ENCODE measurements around the gene ADCY1. TPM values are rescaled to one million over a fixed set of nuclear protein-coding genes. Genes with fewer than 3 reads are reported as not detected.
"Not testable (repeated sequence)": the region's sequence is repeated elsewhere in the genome, so short reads cannot be mapped to it uniquely, and the experiment has no call there.

ADCY1 gene
- total RNA-seq, 4 donors from 2014 or later: 0.15 to 0.72 (median 0.26) TPM

- not testable (repeated sequence) for H3K9me3 ChIP-seq; DNase-seq (ENCODE audit: low spot score in 2 of 2); H3K4me1 ChIP-seq; H3K4me3 ChIP-seq; H3K27ac ChIP-seq; H3K27me3 ChIP-seq
- H3K36me3 ChIP-seq: peaks cover 28% of the 10 kb centered on the region
These were observed 174.8 kb downstream of the ADCY1 start for GRCh38 chr7:45748976-45749375.

GRCh38 chr7:45751352-45751751 lies 177.2 kb downstream of the ADCY1 start:
- DNase-seq (ENCODE audit: low spot score in 2 of 2); H3K27ac ChIP-seq; H3K4me3 ChIP-seq; H3K9me3 ChIP-seq; H3K27me3 ChIP-seq; H3K4me1 ChIP-seq: not testable (repeated sequence)
- 77% methylated on average over 2 of the region's 2 CpGs for WGBS
- H3K36me3 ChIP-seq: peaks cover 17% of the 10 kb centered on the region

GRCh38 chr7:45756333-45756732 lies 182.2 kb downstream of the ADCY1 start:
- not testable (repeated sequence) for DNase-seq (ENCODE audit: low spot score in 2 of 2); H3K27ac ChIP-seq; H3K4me3 ChIP-seq; H3K27me3 ChIP-seq; H3K9me3 ChIP-seq; H3K36me3 ChIP-seq; H3K4me1 ChIP-seq
- 96% methylated on average over 4 of the region's 4 CpGs for WGBS

GRCh38 chr7:45756757-45757156 lies 182.6 kb downstream of the ADCY1 start:
- not testable (repeated sequence) for H3K4me1 ChIP-seq; H3K9me3 ChIP-seq; H3K4me3 ChIP-seq; DNase-seq (ENCODE audit: low spot score in 2 of 2); H3K27me3 ChIP-seq; H3K27ac ChIP-seq; H3K36me3 ChIP-seq
- WGBS: 90% methylated on average over 1 of the region's 2 CpGs

- not testable (repeated sequence) for H3K4me3 ChIP-seq; H3K9me3 ChIP-seq; H3K27ac ChIP-seq; H3K27me3 ChIP-seq; H3K4me1 ChIP-seq; H3K36me3 ChIP-seq; DNase-seq (ENCODE audit: low spot score in 2 of 2)
- WGBS: 87% methylated on average over 1 of the region's 1 CpG
These were observed 185.3 kb downstream of the ADCY1 start for GRCh38 chr7:45759464-45759863.

GRCh38 chr7:45761545-45762205 lies 187.5 kb downstream of the ADCY1 start:
- H3K27ac ChIP-seq; H3K36me3 ChIP-seq; H3K4me1 ChIP-seq; H3K27me3 ChIP-seq; DNase-seq (ENCODE audit: low spot score in 2 of 2); H3K9me3 ChIP-seq; H3K4me3 ChIP-seq: not testable (repeated sequence)
- WGBS: 67% methylated on average over 5 of the region's 5 CpGs

- 78% methylated on average over 3 of the region's 3 CpGs for WGBS
- peak overlapping the region; percentile 54 for H3K27ac ChIP-seq
- H3K4me3 ChIP-seq; H3K27me3 ChIP-seq; H3K4me1 ChIP-seq; DNase-seq (ENCODE audit: low spot score in 2 of 2); H3K36me3 ChIP-seq; H3K9me3 ChIP-seq: not testable (repeated sequence)
These were observed 188.2 kb downstream of the ADCY1 start for GRCh38 chr7:45762225-45762994.

GRCh38 chr7:45768516-45769394 lies 194.6 kb downstream of the ADCY1 start:
- DNase-seq (ENCODE audit: low spot score in 2 of 2): peak; percentile 99
- WGBS: 0% methylated on average over 18 of the region's 72 CpGs
- H3K36me3 ChIP-seq, H3K27me3 ChIP-seq, H3K9me3 ChIP-seq: not testable (repeated sequence)
- peak overlapping the region; percentile 85 for H3K27ac ChIP-seq
- peaks cover 16% of the 10 kb centered on the region for H3K4me1 ChIP-seq
- peak overlapping the region; percentile 74 for H3K4me3 ChIP-seq
- TF ChIP-seq POLR2AphosphoS5 (IDR thresholded peaks at IDR 0.05) (peak in 2 of 3 donors; percentile 64 to 85), POLR2A (IDR thresholded peaks at IDR 0.05) (peak; percentile 27 to 76)

GRCh38 chr7:45769626-45770025 lies 195.5 kb downstream of the ADCY1 start:
- peak overlapping the region; percentile 85 for H3K27ac ChIP-seq
- peak overlapping the region; percentile 74 for H3K4me3 ChIP-seq
- H3K9me3 ChIP-seq; DNase-seq (ENCODE audit: low spot score in 2 of 2); H3K36me3 ChIP-seq; H3K27me3 ChIP-seq: not testable (repeated sequence)
- 99% methylated on average over 20 of the region's 20 CpGs for WGBS
- peaks cover 16% of the 10 kb centered on the region for H3K4me1 ChIP-seq

Measured in suprapubic skin (tissue), 4 donors.